LNCaP clone FGC (cell line): Measurements from ENCODE around the gene PSMD8.

ENCODE experiments used
- DNase-seq: peaks from one replicate; pipeline ENCODE4 v3.0.0-alpha.2; 2011; ENCODE audit warnings: low read depth
- H3K4me3 ChIP-seq: 2 replicates; pipeline ENCODE4 v1.5.1; 2011; ENCODE audit warnings: mild to moderate bottlenecking, low read depth, low read length, control low read depth
- CTCF ChIP-seq: IDR thresholded peaks from 2 replicates; pipeline ENCODE4 v1.5.1; 2012; ENCODE audit warnings: mild to moderate bottlenecking; ENCODE audit not compliant: control insufficient read depth, insufficient read depth; ENCODE audit errors: extremely low read depth

PSMD8 gene

GRCh38 chr19:38383184-38383583 is 8.8 kb downstream of the PSMD8 start:
- no peak for DNase-seq
- no peak for TF ChIP-seq CTCF
- no peak overlapping the region for H3K4me3 ChIP-seq

- no peak for TF ChIP-seq CTCF
Measured at GRCh38 chr19:38383743-38384142, 9.4 kb downstream of the PSMD8 start.

GRCh38 chr19:38384209-38385027 is 10.0 kb downstream of the PSMD8 start:
- no peak overlapping the region for H3K4me3 ChIP-seq
- no peak for DNase-seq
- peak; percentile 19; the same call in 1 of the 2 replicates for TF ChIP-seq CTCF

More at GRCh38 chr19:38383743-38384142, 9.4 kb downstream of the PSMD8 start:
- no peak for DNase-seq
- H3K4me3 ChIP-seq = no peak overlapping the region

GRCh38 chr19:38385057-38385803 is 10.9 kb downstream of the PSMD8 start:
- DNase-seq = no peak
- H3K4me3 ChIP-seq = no peak overlapping the region
- TF ChIP-seq CTCF = no peak

GRCh38 chr19:38385804-38386257 is 11.5 kb downstream of the PSMD8 start:
- no peak for TF ChIP-seq CTCF
- no peak overlapping the region for H3K4me3 ChIP-seq
- DNase-seq = no peak

GRCh38 chr19:38386300-38386970 is 12.1 kb downstream of the PSMD8 start:
- DNase-seq = no peak
- no peak for TF ChIP-seq CTCF
- no peak overlapping the region for H3K4me3 ChIP-seq
